K562 (cell line): Measurements from ENCODE around the gene HSBP1L1. TPM values are rescaled to one million over a fixed set of nuclear protein-coding genes. Genes with fewer than 3 reads are reported as not detected.

Experiments used
- ATAC-seq: fragments of 200-7000 bp; cut with Tn5 transposase; 3 replicates; pipeline ENCODE4 v1.9.1; 2020; ENCODE audit warnings: moderate library complexity
- BruUV-seq: library from RNA; stranded (reverse); fragments of 400-500 nt; replicated peaks from 2 replicates; lab custom pipeline; 2021; lab: Mats Ljungman, UMichigan
- CTCF ChIA-PET: fragments of 300-600 bp; formaldehyde crosslinking; extraction: SDS; loops from one replicate; lab custom pipeline; 2021; ENCODE audit warnings: low intra/inter-chr PET ratio; lab: Yijun Ruan, JAX
- POLR2A ChIA-PET: fragments of 300-600, 350-650 bp; sonication (Branson Sonifier 250); formaldehyde crosslinking; extraction: SDS; loops from one replicate; lab custom pipeline; 2021; ENCODE audit warnings: antibody characterized with exemption, inconsistent platforms; lab: Yijun Ruan, JAX
- DNase-seq, 4 experiments: peaks; one replicate each; pipeline versions ENCODE4 v3.0.0 to v3.0.0-alpha.2; 2011 to 2018; ENCODE audit warnings: low spot score in 3 of 4, mixed read lengths in 3 of 4; ENCODE audit errors: extremely low read depth in 1 of 4
- FAIRE-seq: peaks from 2 replicates; lab custom pipeline; 2011; peaks lifted over from hg19 to GRCh38; lab: Jason Lieb, UNC
- H2AFZ ChIP-seq: 2 replicates; pipeline ENCODE4 v1.6.0; 2011; ENCODE audit warnings: low read depth, low read length, control low read depth, inconsistent platforms
- H3K27ac ChIP-seq: fragments of 200-600 bp; 3 replicates; pipeline ENCODE4 v1.8.0; 2011; ENCODE audit warnings: low read depth, mild to moderate bottlenecking, control low read depth, inconsistent platforms, low read length, moderate library complexity, mixed read lengths; ENCODE audit errors: extremely low read depth
- H3K27me3 ChIP-seq, 2 experiments: fragments of 300-600 bp in 1 of 2; 2 replicates in 1 of 2; 3 replicates in 1 of 2; pipeline versions ENCODE4 v1.6.0 to v1.8.0; 2011; ENCODE audit warnings: inconsistent platforms in 2 of 2, low read length in 2 of 2, mild to moderate bottlenecking in 1 of 2, mixed read lengths in 1 of 2, moderate library complexity in 1 of 2; ENCODE audit not compliant: control insufficient read depth in 2 of 2, insufficient read depth in 2 of 2
- H3K36me3 ChIP-seq: fragments of 300-600 bp; 3 replicates; pipeline ENCODE4 v1.8.0; 2011; ENCODE audit warnings: mild to moderate bottlenecking, low read length, inconsistent platforms; ENCODE audit not compliant: control insufficient read depth, insufficient read depth
- H3K4me1 ChIP-seq, 2 experiments: fragments of 200-600 bp in 1 of 2; replicated peaks in 1 of 2; 2 replicates in 1 of 2; 3 replicates in 1 of 2; pipeline versions ENCODE4 v1.5.1 to v1.8.0; 2011; ENCODE audit warnings: inconsistent platforms in 2 of 2, low read length in 2 of 2, mild to moderate bottlenecking in 1 of 2, mixed read lengths in 1 of 2, moderate library complexity in 1 of 2; ENCODE audit not compliant: control insufficient read depth in 2 of 2, insufficient read depth in 2 of 2
- H3K4me2 ChIP-seq: 2 replicates; pipeline ENCODE4 v1.6.1; 2011; ENCODE audit warnings: low read length, control low read depth, inconsistent platforms, mixed read lengths; ENCODE audit not compliant: insufficient read depth
- H3K4me3 ChIP-seq: fragments of 200-600 bp; sonication (generic), shearing (Covaris generic); 2 replicates; pipeline ENCODE4 v1.5.1; 2016; ENCODE audit warnings: control low read depth, inconsistent platforms
- H3K79me2 ChIP-seq: fragments of 200-600 bp; 3 replicates; pipeline ENCODE4 v1.8.0; 2011; ENCODE audit warnings: low read length, inconsistent platforms; ENCODE audit not compliant: control insufficient read depth, insufficient read depth
- H3K9ac ChIP-seq, 2 experiments: 2 replicates each; pipeline versions ENCODE4 v1.6.0 to v1.6.1; 2011; ENCODE audit warnings: low read depth in 2 of 2, low read length in 2 of 2, control low read depth in 1 of 2, inconsistent platforms in 1 of 2, mild to moderate bottlenecking in 1 of 2, mixed read lengths in 1 of 2; ENCODE audit not compliant: insufficient read depth in 1 of 2
- H3K9me1 ChIP-seq: one replicate; pipeline ENCODE4 v1.6.0; 2011; ENCODE audit warnings: inconsistent platforms, mild to moderate bottlenecking, low read length, moderate library complexity; ENCODE audit not compliant: control insufficient read depth, insufficient read depth
- H3K9me3 ChIP-seq: replicated peaks from 2 replicates; pipeline ENCODE4 v1.5.1; 2011; ENCODE audit warnings: low read depth, low read length, inconsistent platforms; ENCODE audit not compliant: control insufficient read depth, insufficient read depth
- H4K20me1 ChIP-seq: replicated peaks from 2 replicates; pipeline ENCODE4 v1.6.1; 2011; ENCODE audit warnings: low read length, inconsistent platforms, mixed read lengths; ENCODE audit not compliant: control insufficient read depth, insufficient read depth
- CBFA2T3 ChIP-seq: fragments of 450-650 bp; IDR thresholded peaks from 2 replicates; pipeline ENCODE4 v1.6.1; 2017
- HMGN3 ChIP-seq: IDR thresholded peaks from 2 replicates; pipeline ENCODE4 v1.6.1; 2011; ENCODE audit warnings: borderline replicate concordance, low read depth, mild to moderate bottlenecking, mixed read lengths, low read length; ENCODE audit not compliant: insufficient read length; ENCODE audit errors: extremely low read depth
- L3MBTL2 ChIP-seq: fragments of 450-650 bp; IDR thresholded peaks from 2 replicates; pipeline ENCODE4 v1.6.1; 2016; ENCODE audit warnings: mild to moderate bottlenecking, moderate library complexity
- NR2C1 ChIP-seq, 2 experiments: fragments of 450-650 bp; IDR thresholded peaks; 2 replicates each; pipeline ENCODE4 v1.6.1; 2017; ENCODE audit warnings: mild to moderate bottlenecking in 2 of 2, antibody characterized with exemption in 1 of 2, inconsistent platforms in 1 of 2, missing compliant biosample characterization in 1 of 2, missing genetic modification characterization in 1 of 2
- NR2C2 ChIP-seq, 2 experiments: fragments of 200-800 bp in 1 of 2; sonication (Bioruptor generic) in 1 of 2; sonication (generic) in 1 of 2; formaldehyde crosslinking in 1 of 2; IDR thresholded peaks; 2 replicates each; pipeline versions ENCODE4 v1.6.1 to v1.8.0; 2016 to 2022; ENCODE audit warnings: mild to moderate bottlenecking in 1 of 2, missing compliant biosample characterization in 1 of 2, missing genetic modification characterization in 1 of 2, missing genetic modification reagents in 1 of 2
- SLC30A9 ChIP-seq: fragments of 250-450 bp; sonication (Bioruptor Pico); IDR thresholded peaks from 2 replicates; pipeline ENCODE4 v1.8.0; 2022; ENCODE audit warnings: mild to moderate bottlenecking, moderate library complexity
- TCF3 ChIP-seq: sonication (generic); formaldehyde crosslinking; IDR thresholded peaks from 2 replicates; pipeline ENCODE4 v1.4.0; 2020; ENCODE audit warnings: mild to moderate bottlenecking, missing genetic modification reagents
- ZNF121 ChIP-seq: sonication (generic); formaldehyde crosslinking; conservative IDR thresholded peaks from 2 replicates; pipeline ENCODE4 v1.8.0; 2022; ENCODE audit warnings: missing genetic modification reagents
- WGBS: fragments of 100-300 bp; shearing (Covaris generic); methylation state at CpG from one replicate; pipeline ENCODE4 v1.1.6; 2016; ENCODE audit warnings: low coverage, mixed read lengths; ENCODE audit not compliant: insufficient coverage; ENCODE audit errors: missing lambda C conversion rate; 5-methylcytosine and 5-hydroxymethylcytosine counted together
- in situ Hi-C: fragments of 300-500 bp; cut with MboI; formaldehyde crosslinking; loops from 4 replicates; pipeline ENCODE4 v1.15.0; 2018; ENCODE audit warnings: inconsistent platforms, mixed read lengths
- intact Hi-C: fragments of 100-400 bp; cut with micrococcal nuclease; formaldehyde crosslinking; loops from 2 replicates; pipeline ENCODE4 v1.14.2; 2022
- polyA plus RNA-seq, 8 experiments: library from polyadenylated mRNA; depleted of rRNA in 4 of 8; stranded (reverse) in 5 of 8; unstranded in 3 of 8; fragments of >200 nt; fragmentation: Nextera tagmentation in 2 of 8; fragmentation: Illumina TruSeq in 1 of 8; extraction: Ambion mirVana in 2 of 8; extraction: Trizol in 1 of 8; gene quantifications; 2 replicates each; pipeline versions ENCODE4 v1.2.1 to v1.2.3, GENCODE V29; 2011 to 2014; ENCODE audit warnings: inconsistent platforms in 1 of 8, missing spikeins in 1 of 8
- total RNA-seq, 7 experiments: library from RNA; depleted of rRNA in 6 of 7; stranded (reverse); fragments of >200 nt in 6 of 7; fragmentation: Illumina TruSeq in 2 of 7; extraction: Trizol in 2 of 7; gene quantifications; 2 replicates each; pipeline versions ENCODE4 v1.2.1 to v1.2.3, GENCODE V29; 2011 to 2021; ENCODE audit warnings: low replicate concordance in 1 of 7
- TF ChIP-seq, protein P1 (sequence below), 2 experiments: fragments of 450-650 bp; conservative IDR thresholded peaks; 2 replicates each; pipeline ENCODE4 v1.6.1; 2017; ENCODE audit warnings: mild to moderate bottlenecking in 2 of 2, moderate library complexity in 2 of 2
- TF ChIP-seq, protein P2 (sequence below): fragments of 450-650 bp; formaldehyde crosslinking; IDR thresholded peaks from 2 replicates; pipeline ENCODE4 v1.4.0; 2020; ENCODE audit warnings: mild to moderate bottlenecking

The HSBP1L1 gene
- total and polyA plus RNA-seq, 9 of the 15 experiments (the other 6 are each of a cell fraction or from before 2014, with no cell fraction given), result 0.24 to 0.36 TPM; not detected in 7

DNA sequence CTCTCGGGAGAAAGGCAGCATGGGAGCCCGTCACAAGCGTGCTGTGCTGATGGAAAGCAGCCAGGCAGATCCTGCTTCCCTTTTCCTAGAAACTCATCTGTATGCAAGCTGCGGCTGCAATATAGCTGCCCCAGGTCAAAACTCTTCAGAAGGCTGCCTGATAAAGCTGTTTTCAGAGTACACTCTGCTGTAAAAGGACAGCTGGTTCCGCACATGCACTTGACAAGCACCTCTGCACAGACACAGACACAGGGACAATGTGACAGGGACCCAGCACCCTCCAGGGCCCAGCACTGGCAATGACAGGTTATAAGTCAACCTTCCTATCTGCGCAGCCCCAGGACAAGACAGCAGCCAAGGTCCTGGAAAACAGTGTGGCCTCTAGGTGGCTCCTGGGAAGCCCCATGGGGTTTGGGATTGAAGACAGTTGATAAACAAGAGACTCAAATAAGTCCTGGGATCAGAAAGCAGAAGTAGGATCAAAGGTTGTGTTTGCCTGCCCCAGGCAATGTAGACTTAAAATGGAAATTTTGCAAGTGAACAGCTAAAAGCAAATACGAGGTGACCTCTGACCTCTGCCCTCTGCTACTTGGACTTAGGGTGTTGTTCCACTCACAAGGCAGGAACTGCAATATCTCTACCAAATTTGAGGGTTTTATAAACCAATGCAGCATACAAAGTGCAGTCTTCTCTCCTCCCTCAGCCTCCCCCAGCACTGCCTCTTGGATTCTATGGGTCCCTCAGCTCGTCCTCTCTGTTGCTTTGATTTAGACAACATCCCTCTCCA, 29.9 kb upstream of the HSBP1L1 start (continued):
- TF ChIP-seq NR2C2 (CRISPR knock-in tag; IDR thresholded peaks at IDR 0.05), result peak; percentile 75
- TF ChIP-seq NR2C2 (tag; IDR thresholded peaks at IDR 0.05), result peak; percentile 48; the same call in 1 of the 2 replicates
- peak; percentile 75 for TF ChIP-seq NR2C1 (IDR thresholded peaks at IDR 0.05)
- peak; percentile 84 for TF ChIP-seq NR2C1 (tag; IDR thresholded peaks at IDR 0.05)
- TF ChIP-seq L3MBTL2, result no peak
- no peak for TF ChIP-seq SLC30A9 (CRISPR knock-in tag)
- TF ChIP-seq, protein P1, sequence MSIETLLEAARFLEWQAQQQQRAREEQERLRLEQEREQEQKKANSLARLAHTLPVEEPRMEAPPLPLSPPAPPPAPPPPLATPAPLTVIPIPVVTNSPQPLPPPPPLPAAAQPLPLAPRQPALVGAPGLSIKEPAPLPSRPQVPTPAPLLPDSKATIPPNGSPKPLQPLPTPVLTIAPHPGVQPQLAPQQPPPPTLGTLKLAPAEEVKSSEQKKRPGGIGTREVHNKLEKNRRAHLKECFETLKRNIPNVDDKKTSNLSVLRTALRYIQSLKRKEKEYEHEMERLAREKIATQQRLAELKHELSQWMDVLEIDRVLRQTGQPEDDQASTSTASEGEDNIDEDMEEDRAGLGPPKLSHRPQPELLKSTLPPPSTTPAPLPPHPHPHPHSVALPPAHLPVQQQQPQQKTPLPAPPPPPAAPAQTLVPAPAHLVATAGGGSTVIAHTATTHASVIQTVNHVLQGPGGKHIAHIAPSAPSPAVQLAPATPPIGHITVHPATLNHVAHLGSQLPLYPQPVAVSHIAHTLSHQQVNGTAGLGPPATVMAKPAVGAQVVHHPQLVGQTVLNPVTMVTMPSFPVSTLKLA (conservative IDR thresholded peaks at IDR 0.05), result peak in 1 of 2 experiments; percentile 35; a peak in 1 of 4 replicates
- peak; percentile 57 for TF ChIP-seq TCF3 (CRISPR knock-in tag)
- no peak for TF ChIP-seq ZNF121
- peak; percentile 44; the same call in 1 of the 2 replicates for TF ChIP-seq CBFA2T3
- TF ChIP-seq, all 486 proteins: peak for 8

DNA sequence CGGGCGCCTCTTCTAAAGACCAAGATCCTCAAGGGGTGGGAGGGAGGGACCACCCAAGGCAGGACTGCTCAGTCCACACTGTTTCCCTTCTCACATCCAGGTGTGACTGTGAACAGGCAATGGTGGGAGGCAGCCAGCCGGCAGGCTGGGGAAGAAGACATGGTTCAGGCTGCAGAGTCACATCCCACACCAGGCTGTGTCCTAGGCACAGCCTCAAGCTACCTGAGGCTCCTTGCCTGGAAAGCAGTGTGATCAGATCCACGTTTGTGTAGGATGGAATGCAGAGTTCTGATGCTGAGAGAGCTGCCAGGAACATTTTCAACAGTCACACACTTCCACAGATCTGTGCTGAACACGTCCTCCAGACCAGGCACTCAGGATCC, 29.4 kb upstream of the HSBP1L1 start:
- Histone ChIP-seq H4K20me1 (no peaks in the 10 kb centered on the region), H3K9me3 (peaks cover 3% of the 10 kb centered on the region; the same call in 1 of the 2 replicates), H3K4me1 (no peaks in the 10 kb centered on the region; a peak in 1 of 5 replicates), H3K4me2 (no peak overlapping the region), H3K4me3 (no peak overlapping the region), H2AFZ (no peak overlapping the region), H3K9me1 (no peaks in the 10 kb centered on the region), H3K36me3 (peaks cover 3% of the 10 kb centered on the region; the same call in 1 of the 3 replicates), H3K79me2 (no peaks in the 10 kb centered on the region), H3K27ac (no peak overlapping the region), H3K27me3 (no peaks in the 10 kb centered on the region), H3K9ac (no peak overlapping the region)
- intact Hi-C loops (no loop called here), in situ Hi-C loops (no loop called here)
- no TSS peak for BruUV-seq
- 59% methylated on average over 5 of the region's 5 CpGs for WGBS
- FAIRE-seq (no peak), DNase-seq (no peak), ATAC-seq (no peak)
- ChIA-PET POLR2A (interaction anchor here (1.1 kb wide), 1 partner anchor 13 kb away, joined by 3 read pairs; no protein-coding TSS in a partner anchor), CTCF (no interaction called here)
- no peak for TF ChIP-seq HMGN3
- TF ChIP-seq, protein P2, sequence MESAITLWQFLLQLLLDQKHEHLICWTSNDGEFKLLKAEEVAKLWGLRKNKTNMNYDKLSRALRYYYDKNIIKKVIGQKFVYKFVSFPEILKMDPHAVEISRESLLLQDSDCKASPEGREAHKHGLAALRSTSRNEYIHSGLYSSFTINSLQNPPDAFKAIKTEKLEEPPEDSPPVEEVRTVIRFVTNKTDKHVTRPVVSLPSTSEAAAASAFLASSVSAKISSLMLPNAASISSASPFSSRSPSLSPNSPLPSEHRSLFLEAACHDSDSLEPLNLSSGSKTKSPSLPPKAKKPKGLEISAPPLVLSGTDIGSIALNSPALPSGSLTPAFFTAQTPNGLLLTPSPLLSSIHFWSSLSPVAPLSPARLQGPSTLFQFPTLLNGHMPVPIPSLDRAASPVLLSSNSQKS (CRISPR knock-in tag), result no peak
